Activated CD8-positive, alpha-beta T cell treated with anti-CD3 and anti-CD28 coated beads, Interleukin-2, amount 10 ng/mL, durations not matched to agents 7 days and 5 days (primary cell): Measurements from ENCODE around the gene RPIA. TPM values are rescaled to one million over a fixed set of nuclear protein-coding genes. Genes with fewer than 3 reads are reported as not detected.
A peak's percentile ranks its signal among the peaks of the same experiment; 100 is the strongest.

ENCODE experiments used
- ATAC-seq: fragments of 150-1000 bp; cut with Tn5 transposase; one replicate; pipeline ENCODE4 v1.10.0; 2021; ENCODE audit warnings: moderate library complexity
- CTCF ChIA-PET: fragments of 350-600 bp; sonication (Branson Sonifier 250); formaldehyde crosslinking; loops from one replicate; lab custom pipeline; 2021; ENCODE audit warnings: antibody characterized with exemption; lab: Charles Lee
- POLR2A ChIA-PET: fragments of 350-600 bp; sonication (Branson Sonifier 250); formaldehyde crosslinking; loops from one replicate; lab custom pipeline; 2021; ENCODE audit warnings: antibody characterized with exemption; lab: Charles Lee
- DNase-seq: peaks from one replicate; pipeline ENCODE4 v3.0.0-alpha.2; 2020
- H3K27ac Mint-ChIP-seq: one replicate; pipeline ENCODE4 v1.8.0; 2021; ENCODE audit warnings: mild to moderate bottlenecking, mixed read lengths
- H3K27me3 Mint-ChIP-seq: one replicate; pipeline ENCODE4 v1.8.0; 2021; ENCODE audit warnings: low read depth, mixed read lengths
- H3K36me3 Mint-ChIP-seq: one replicate; pipeline ENCODE4 v1.8.0; 2021; ENCODE audit warnings: low read depth, mixed read lengths
- H3K4me1 Mint-ChIP-seq: one replicate; pipeline ENCODE4 v1.8.0; 2021; ENCODE audit warnings: low read depth, mixed read lengths
- H3K4me3 Mint-ChIP-seq: one replicate; pipeline ENCODE4 v1.8.0; 2021; ENCODE audit warnings: mild to moderate bottlenecking, mixed read lengths
- H3K9me3 Mint-ChIP-seq: one replicate; pipeline ENCODE4 v1.8.0; 2022; ENCODE audit warnings: mixed read lengths; ENCODE audit not compliant: insufficient read depth
- total RNA-seq, 2 experiments: library from RNA; stranded (reverse); gene quantifications; one replicate each; pipeline ENCODE4 v1.2.3, GENCODE V29; 2021

Gene RPIA
- total RNA-seq, 2 experiments from 2014 or later, result 47.8 to 51.8 TPM

DNA sequence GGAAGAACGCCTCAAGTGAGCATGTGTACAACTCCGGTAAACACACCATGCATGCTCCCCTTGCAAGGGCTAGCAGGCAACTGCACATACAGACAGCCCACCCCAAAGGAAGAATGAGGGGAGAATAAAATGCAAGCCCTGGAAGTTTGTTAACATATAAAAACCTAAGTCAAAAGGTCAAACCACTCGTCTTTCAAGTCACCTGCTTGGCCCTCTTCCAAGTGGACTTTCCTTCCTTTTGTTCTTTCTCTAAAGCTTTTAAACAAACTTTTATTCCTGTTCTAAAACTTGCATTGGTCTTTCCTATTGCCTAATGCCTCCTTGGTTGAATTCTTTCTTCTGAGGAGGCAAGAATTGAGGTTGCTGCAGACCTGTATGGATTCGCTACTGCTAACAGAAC, 5.2 kb upstream of the RPIA start:
- H3K4me1 Mint-ChIP-seq, result peaks cover 20% of the 10 kb centered on the region
- CTCF ChIA-PET, result interaction anchor here (1.3 kb wide), 1 partner anchor 17 kb away, joined by 3 read pairs; no protein-coding TSS in a partner anchor
- POLR2A ChIA-PET, result interaction anchor here (0.7 kb wide), 1 partner anchor 27 kb away, joined by 3 read pairs; no protein-coding TSS in a partner anchor
- H3K27ac Mint-ChIP-seq, result no peak overlapping the region
- H3K4me3 Mint-ChIP-seq, result no peak overlapping the region
- H3K27me3 Mint-ChIP-seq, result peaks cover 2% of the 10 kb centered on the region
- peaks cover 5% of the 10 kb centered on the region for H3K36me3 Mint-ChIP-seq
- ATAC-seq (no peak), DNase-seq (no peak)
- H3K9me3 Mint-ChIP-seq, result peaks cover 17% of the 10 kb centered on the region

GRCh38 chr2:88687384-88687783, 4.1 kb upstream of the RPIA start:
- no peak overlapping the region for H3K27ac Mint-ChIP-seq
- peaks cover 23% of the 10 kb centered on the region for H3K4me1 Mint-ChIP-seq
- peaks cover 2% of the 10 kb centered on the region for H3K27me3 Mint-ChIP-seq
- ChIA-PET CTCF (interaction anchor here (0.6 kb wide), 1 partner anchor 18 kb away, joined by 3 read pairs; no protein-coding TSS in a partner anchor), POLR2A (no interaction called here)
- ATAC-seq (no peak), DNase-seq (no peak)
- peaks cover 17% of the 10 kb centered on the region for H3K9me3 Mint-ChIP-seq
- H3K36me3 Mint-ChIP-seq, result peaks cover 5% of the 10 kb centered on the region
- no peak overlapping the region for H3K4me3 Mint-ChIP-seq

- ChIA-PET CTCF (interaction anchor here (1.2 to 3.1 kb wide), 4 partner anchors 10 to 91 kb away, joined by 5 to 17 read pairs (median 8); partner anchors contain the start of gene EIF2AK3), POLR2A (interaction anchor here (1.5 kb wide), 1 partner anchor 63 kb away, joined by 3 read pairs; the partner anchor contains the start of gene EIF2AK3)
- Mint-ChIP-seq H3K4me1 (peaks cover 39% of the 10 kb centered on the region), H3K4me3 (peak overlapping the region; percentile 93), H3K36me3 (peaks cover 7% of the 10 kb centered on the region), H3K9me3 (no peaks in the 10 kb centered on the region), H3K27me3 (no peaks in the 10 kb centered on the region), H3K27ac (peak overlapping the region; percentile 90)
- DNase-seq, result peak; percentile 67
- ATAC-seq, result peak; percentile 37
Measured at GRCh38 chr2:88690591-88691338, 708 bp upstream of the RPIA start.

GRCh38 chr2:88692187-88692586, 714 bp downstream of the RPIA start:
- ATAC-seq (peak; percentile 2), DNase-seq (peak; percentile 67)
- Mint-ChIP-seq H3K36me3 (peaks cover 4% of the 10 kb centered on the region), H3K9me3 (no peaks in the 10 kb centered on the region), H3K4me3 (peak overlapping the region; percentile 93), H3K27me3 (no peaks in the 10 kb centered on the region), H3K27ac (peak overlapping the region; percentile 95), H3K4me1 (peaks cover 48% of the 10 kb centered on the region)
- ChIA-PET POLR2A (interaction anchor here (0.7 to 1.2 kb wide), 3 partner anchors 23 to 92 kb away, joined by 3 to 8 read pairs (median 4); no protein-coding TSS in a partner anchor), CTCF (interaction anchor here (0.9 to 3.1 kb wide), 12 partner anchors 9 to 99 kb away, joined by 3 to 17 read pairs (median 5); partner anchors contain the start of gene EIF2AK3)

DNA sequence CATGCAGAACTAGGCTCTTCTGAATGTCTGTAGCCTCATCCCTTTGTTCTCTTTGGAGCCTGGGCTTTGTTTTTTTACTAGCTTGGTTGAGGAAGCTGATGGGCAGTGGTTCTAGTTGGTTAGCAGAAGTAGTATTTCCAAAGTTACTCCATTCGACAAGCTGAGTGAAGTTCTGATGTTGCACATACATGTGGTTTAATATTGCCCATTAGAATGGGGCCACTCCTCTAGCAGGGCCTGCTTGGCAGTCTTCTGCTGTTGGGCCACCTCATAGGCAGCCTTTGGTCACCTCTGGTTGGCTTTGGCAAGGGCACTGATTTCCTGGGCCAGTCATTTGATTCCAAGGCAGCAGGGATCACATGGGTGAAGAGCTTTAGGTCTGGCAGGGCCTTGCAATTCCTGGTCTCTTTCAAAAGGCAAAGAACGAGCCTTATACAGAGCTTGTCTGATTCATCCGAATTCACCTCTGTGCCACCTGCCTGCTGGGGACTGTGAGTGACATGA, 2.5 kb downstream of the RPIA start:
- CTCF ChIA-PET, result interaction anchor here (1.6 to 1.8 kb wide), 3 partner anchors 22 to 186 kb away, joined by 3 to 9 read pairs (median 6); no protein-coding TSS in a partner anchor
- H3K27me3 Mint-ChIP-seq, result no peaks in the 10 kb centered on the region
- peaks cover 10% of the 10 kb centered on the region for H3K36me3 Mint-ChIP-seq
- no peak for DNase-seq
- no peaks in the 10 kb centered on the region for H3K9me3 Mint-ChIP-seq
- POLR2A ChIA-PET, result no interaction called here
- H3K27ac Mint-ChIP-seq, result no peak overlapping the region
- no peak for ATAC-seq
- H3K4me3 Mint-ChIP-seq, result no peak overlapping the region
- peaks cover 62% of the 10 kb centered on the region for H3K4me1 Mint-ChIP-seq

GRCh38 chr2:88696611-88697010, 5.1 kb downstream of the RPIA start:
- no peak overlapping the region for H3K4me3 Mint-ChIP-seq
- H3K27ac Mint-ChIP-seq, result no peak overlapping the region
- H3K27me3 Mint-ChIP-seq, result no peaks in the 10 kb centered on the region
- ATAC-seq, result no peak
- H3K9me3 Mint-ChIP-seq, result no peaks in the 10 kb centered on the region
- ChIA-PET CTCF (interaction anchor here (1.1 kb wide), 2 partner anchors 9 to 27 kb away, joined by 3 read pairs; no protein-coding TSS in a partner anchor), POLR2A (no interaction called here)
- no peak for DNase-seq
- peaks cover 43% of the 10 kb centered on the region for H3K4me1 Mint-ChIP-seq
- peaks cover 28% of the 10 kb centered on the region for H3K36me3 Mint-ChIP-seq

- ChIA-PET CTCF (interaction anchor here (1.1 kb wide), 2 partner anchors 8 to 28 kb away, joined by 3 read pairs; no protein-coding TSS in a partner anchor), POLR2A (no interaction called here)
- Mint-ChIP-seq H3K4me3 (no peak overlapping the region), H3K4me1 (peaks cover 39% of the 10 kb centered on the region), H3K36me3 (peaks cover 35% of the 10 kb centered on the region), H3K9me3 (no peaks in the 10 kb centered on the region), H3K27me3 (no peaks in the 10 kb centered on the region), H3K27ac (peak overlapping the region; percentile 36)
- DNase-seq (no peak), ATAC-seq (peak; percentile 57)
Measured at GRCh38 chr2:88697370-88698026, 6.0 kb downstream of the RPIA start.

DNA sequence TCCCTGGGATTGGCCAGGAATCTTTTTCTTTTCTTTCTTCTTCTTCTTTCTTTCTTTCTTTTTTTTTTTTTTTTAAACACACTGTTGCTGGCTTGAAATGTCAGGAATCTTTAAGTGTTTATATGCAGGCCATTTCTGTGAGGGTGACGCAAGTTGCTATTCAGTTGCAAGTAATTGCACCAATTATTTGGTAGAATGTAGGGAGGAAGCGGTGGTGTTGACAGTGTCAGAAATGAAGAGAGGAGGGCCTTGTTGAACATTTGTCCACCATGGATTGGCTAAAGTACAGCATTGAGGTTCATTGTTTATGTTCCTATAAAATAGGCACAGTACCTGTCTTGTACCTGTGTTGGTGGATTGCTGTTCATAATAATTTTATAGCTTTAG, 6.5 kb downstream of the RPIA start:
- ChIA-PET CTCF (no interaction called here), POLR2A (no interaction called here)
- H3K4me1 Mint-ChIP-seq, result peaks cover 34% of the 10 kb centered on the region
- ATAC-seq (no peak), DNase-seq (no peak)
- H3K27me3 Mint-ChIP-seq, result no peaks in the 10 kb centered on the region
- no peaks in the 10 kb centered on the region for H3K9me3 Mint-ChIP-seq
- H3K27ac Mint-ChIP-seq, result no peak overlapping the region
- H3K4me3 Mint-ChIP-seq, result no peak overlapping the region
- peaks cover 41% of the 10 kb centered on the region for H3K36me3 Mint-ChIP-seq

DNA sequence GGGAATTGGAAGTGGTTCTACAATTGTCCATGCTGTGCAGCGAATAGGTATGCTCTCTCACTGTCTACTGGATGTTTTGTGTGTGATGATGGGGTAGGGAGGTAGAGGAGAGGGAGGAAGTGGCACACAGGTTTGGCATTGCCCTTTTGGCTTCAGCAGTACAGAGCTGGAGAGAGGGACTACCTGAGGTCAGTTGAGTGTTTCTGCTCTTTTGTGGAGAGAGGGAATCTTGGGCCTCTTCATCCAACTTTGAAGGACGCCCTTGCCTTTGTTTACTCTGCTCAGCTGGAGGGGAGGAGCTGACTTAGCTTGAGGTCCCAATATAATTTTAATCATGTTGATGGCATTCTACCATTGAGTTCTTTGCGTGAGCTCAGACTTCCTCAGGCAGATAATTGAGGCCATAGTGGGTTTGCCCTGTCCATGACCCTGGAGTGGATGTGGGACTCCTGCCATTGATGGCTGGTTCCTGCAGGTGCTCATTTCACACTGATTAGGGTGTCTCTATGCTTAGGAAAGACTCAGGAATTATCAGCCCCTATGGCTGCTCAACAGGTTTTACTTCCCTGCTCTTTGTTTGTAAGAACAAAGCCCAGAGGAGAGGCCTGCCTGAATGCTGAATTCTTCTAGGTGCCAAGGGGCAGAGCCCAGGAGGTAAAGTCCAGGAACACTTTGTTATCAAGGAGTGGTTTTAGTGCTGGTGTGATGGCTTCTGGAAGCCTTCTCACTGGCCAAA, 7.2 kb downstream of the RPIA start:
- peaks cover 29% of the 10 kb centered on the region for H3K4me1 Mint-ChIP-seq
- H3K9me3 Mint-ChIP-seq, result no peaks in the 10 kb centered on the region
- H3K27ac Mint-ChIP-seq, result no peak overlapping the region
- no peak overlapping the region for H3K4me3 Mint-ChIP-seq
- DNase-seq, result no peak
- no peak for ATAC-seq
- ChIA-PET POLR2A (no interaction called here), CTCF (no interaction called here)
- no peaks in the 10 kb centered on the region for H3K27me3 Mint-ChIP-seq
- H3K36me3 Mint-ChIP-seq, result peaks cover 46% of the 10 kb centered on the region

DNA sequence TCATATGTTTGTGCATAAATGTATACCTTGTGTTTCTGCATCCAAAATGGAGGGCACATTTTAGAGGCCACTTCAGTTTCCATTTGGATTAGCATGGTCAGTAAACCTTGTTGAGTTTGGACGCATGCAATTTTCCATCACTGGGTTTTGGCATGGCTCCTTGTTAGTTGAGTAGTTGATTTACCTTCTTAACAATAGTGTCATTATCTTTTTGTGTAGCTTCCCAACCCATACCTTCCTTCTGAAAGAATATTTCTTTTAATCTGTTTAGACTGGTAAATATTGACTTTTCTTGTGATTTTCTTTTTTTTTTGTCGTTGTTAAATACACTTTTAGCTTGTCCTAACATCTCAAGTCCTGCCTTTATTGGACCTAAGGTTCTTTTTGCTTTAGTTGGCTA, 15.5 kb downstream of the RPIA start:
- DNase-seq (no peak), ATAC-seq (no peak)
- Mint-ChIP-seq H3K36me3 (peaks cover 40% of the 10 kb centered on the region), H3K4me3 (no peak overlapping the region), H3K27ac (no peak overlapping the region), H3K9me3 (peaks cover 10% of the 10 kb centered on the region), H3K27me3 (no peaks in the 10 kb centered on the region), H3K4me1 (no peaks in the 10 kb centered on the region)
- ChIA-PET CTCF (no interaction called here), POLR2A (no interaction called here)

GRCh38 chr2:88709181-88709631, 17.7 kb downstream of the RPIA start:
- H3K4me1 Mint-ChIP-seq, result no peaks in the 10 kb centered on the region
- ChIA-PET POLR2A (no interaction called here), CTCF (no interaction called here)
- H3K36me3 Mint-ChIP-seq, result peaks cover 27% of the 10 kb centered on the region
- H3K27me3 Mint-ChIP-seq, result no peaks in the 10 kb centered on the region
- no peak for ATAC-seq
- H3K9me3 Mint-ChIP-seq, result peaks cover 10% of the 10 kb centered on the region
- H3K4me3 Mint-ChIP-seq, result no peak overlapping the region
- H3K27ac Mint-ChIP-seq, result no peak overlapping the region
- DNase-seq, result no peak
